AG09309 (cell line): ENCODE data around the gene PLA2G15.

ENCODE experiments used
- DNase-seq: peaks from one replicate; pipeline ENCODE4 v3.0.0-alpha.2; 2010; ENCODE audit warnings: low read depth
- H3K4me3 ChIP-seq: 2 replicates; pipeline ENCODE4 v1.5.1; 2011; ENCODE audit warnings: mild to moderate bottlenecking, low read depth, low read length, moderate library complexity; ENCODE audit not compliant: control insufficient read depth
- TF ChIP-seq, protein P1 (sequence below): IDR thresholded peaks from 2 replicates; pipeline ENCODE4 v1.5.1; 2011; ENCODE audit warnings: mild to moderate bottlenecking, low read depth, low read length, inconsistent platforms; ENCODE audit not compliant: insufficient read depth, control insufficient read depth; ENCODE audit errors: missing control alignments

The PLA2G15 gene

DNA sequence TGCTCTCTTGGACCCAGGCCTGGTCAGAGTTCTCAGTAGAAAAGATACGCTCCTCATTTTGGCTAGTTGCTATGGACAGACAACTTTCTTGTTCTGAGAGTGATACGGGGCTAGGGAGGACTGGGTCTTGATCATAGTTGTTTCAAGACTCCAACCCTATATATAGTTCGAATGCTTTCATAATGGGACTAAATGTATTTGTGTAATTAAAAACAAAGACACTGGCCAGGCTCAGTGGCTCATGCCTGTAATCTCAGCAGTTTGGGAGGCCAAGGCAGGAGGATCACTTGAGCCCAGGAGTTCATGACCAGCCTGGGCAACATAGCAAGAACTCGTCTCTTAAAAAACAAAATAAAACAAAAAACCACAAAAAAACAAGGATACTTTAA is 36.9 kb downstream of the PLA2G15 start:
- TF ChIP-seq, protein P1, sequence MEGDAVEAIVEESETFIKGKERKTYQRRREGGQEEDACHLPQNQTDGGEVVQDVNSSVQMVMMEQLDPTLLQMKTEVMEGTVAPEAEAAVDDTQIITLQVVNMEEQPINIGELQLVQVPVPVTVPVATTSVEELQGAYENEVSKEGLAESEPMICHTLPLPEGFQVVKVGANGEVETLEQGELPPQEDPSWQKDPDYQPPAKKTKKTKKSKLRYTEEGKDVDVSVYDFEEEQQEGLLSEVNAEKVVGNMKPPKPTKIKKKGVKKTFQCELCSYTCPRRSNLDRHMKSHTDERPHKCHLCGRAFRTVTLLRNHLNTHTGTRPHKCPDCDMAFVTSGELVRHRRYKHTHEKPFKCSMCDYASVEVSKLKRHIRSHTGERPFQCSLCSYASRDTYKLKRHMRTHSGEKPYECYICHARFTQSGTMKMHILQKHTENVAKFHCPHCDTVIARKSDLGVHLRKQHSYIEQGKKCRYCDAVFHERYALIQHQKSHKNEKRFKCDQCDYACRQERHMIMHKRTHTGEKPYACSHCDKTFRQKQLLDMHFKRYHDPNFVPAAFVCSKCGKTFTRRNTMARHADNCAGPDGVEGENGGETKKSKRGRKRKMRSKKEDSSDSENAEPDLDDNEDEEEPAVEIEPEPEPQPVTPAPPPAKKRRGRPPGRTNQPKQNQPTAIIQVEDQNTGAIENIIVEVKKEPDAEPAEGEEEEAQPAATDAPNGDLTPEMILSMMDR: no peak
- no peak overlapping the region for H3K4me3 ChIP-seq
- no peak for DNase-seq

DNA sequence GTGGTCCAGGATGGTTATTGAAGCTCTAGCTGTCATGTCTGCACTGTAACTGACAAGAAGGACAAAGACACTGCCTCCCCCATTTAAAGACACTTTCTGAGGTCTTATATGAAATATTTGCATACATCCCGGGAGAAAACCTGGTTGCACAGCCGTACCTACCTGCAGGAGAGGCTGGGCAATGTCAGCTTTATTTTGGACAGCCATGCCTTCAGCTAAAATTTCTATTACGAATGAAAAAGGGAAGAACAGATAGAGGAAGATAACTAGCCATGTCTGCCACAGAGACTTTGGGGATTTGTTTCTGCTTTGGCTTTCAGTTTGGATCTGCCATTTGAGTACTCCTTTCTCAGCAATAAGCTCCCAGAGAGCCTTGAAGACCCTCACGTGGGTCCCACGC is 38.2 kb downstream of the PLA2G15 start:
- TF ChIP-seq, protein P1: no peak
- no peak for DNase-seq
- H3K4me3 ChIP-seq: no peak overlapping the region

DNA sequence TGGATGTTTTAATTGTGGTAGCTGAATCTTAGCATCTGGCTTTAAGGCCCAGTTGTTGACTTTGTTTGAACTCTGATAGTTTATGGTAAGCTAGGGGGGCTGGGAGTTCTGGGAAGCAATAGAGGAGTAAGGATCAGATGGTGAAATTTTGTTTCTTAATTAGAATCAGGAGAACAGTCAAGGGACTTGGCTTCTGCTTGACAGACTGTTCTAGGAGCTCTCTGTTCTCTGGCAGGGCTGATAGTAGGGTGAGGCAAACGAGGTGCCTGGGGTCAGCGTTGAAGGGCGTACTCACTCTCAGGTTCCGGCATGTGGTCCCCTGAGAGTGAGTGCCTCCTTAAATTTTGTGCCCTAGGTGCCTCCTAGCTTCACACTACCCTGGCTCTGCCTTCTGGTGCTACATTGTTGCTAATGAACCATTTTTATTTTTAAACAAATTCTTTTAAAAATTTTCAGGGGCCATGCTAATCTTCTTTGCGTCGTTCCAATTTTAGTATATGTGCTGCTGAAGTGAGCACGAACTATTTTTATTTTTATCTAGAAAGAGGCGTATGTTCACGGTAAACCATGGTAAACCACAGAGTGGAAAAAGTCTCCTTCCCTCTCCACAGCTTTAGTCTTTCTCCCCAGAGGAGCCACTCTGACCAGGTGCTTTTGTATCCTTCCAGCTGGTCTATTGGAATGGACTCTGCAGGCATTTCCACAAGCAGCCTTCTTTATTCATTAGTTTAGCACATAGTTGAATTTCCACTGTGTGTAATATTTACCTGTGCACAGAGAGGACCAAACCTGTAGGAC is 38.8 kb downstream of the PLA2G15 start:
- H3K4me3 ChIP-seq: no peak overlapping the region
- TF ChIP-seq, protein P1: no peak
- no peak for DNase-seq

DNA sequence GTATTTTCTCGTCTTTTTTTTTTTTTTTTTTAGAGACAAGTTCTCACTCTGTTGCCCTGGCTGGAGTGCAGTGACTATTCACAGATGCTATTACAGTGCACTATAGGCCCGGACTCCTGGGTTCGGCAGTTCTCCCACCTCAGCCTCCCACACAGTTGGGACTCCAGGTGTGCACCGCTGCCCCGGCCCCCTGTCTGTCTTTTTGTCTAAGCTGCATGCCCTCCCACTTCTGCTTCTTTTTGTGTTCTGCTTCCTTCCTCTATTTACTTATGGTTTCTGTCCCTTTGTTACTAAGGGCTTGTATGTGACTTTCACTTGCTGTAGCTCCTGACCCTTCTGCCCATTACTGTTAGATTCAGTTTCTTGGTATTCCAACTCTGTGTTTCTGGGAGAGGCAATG is 39.7 kb downstream of the PLA2G15 start:
- TF ChIP-seq, protein P1: no peak
- H3K4me3 ChIP-seq: no peak overlapping the region
- no peak for DNase-seq

DNA sequence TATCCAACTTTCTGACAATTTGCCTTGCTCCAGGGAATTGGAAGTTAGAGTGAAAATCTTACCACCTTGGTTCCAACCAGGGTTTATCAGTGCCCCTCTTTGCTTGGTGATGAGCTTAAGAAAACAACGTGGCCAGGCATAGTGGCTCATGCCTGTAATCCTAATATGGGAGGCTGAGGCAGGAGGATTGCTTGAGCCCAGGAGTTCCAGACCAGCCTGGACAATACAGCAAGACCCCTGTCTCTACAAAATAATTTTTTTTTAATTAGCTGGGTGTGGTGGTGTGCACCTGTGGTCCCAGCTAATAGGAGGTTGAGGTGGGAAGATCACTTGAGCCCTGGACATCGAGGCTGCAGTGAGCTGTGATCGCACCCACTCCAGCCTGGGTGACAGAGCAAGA is 40.5 kb downstream of the PLA2G15 start:
- no peak overlapping the region for H3K4me3 ChIP-seq
- TF ChIP-seq, protein P1: no peak
- DNase-seq: no peak

DNA sequence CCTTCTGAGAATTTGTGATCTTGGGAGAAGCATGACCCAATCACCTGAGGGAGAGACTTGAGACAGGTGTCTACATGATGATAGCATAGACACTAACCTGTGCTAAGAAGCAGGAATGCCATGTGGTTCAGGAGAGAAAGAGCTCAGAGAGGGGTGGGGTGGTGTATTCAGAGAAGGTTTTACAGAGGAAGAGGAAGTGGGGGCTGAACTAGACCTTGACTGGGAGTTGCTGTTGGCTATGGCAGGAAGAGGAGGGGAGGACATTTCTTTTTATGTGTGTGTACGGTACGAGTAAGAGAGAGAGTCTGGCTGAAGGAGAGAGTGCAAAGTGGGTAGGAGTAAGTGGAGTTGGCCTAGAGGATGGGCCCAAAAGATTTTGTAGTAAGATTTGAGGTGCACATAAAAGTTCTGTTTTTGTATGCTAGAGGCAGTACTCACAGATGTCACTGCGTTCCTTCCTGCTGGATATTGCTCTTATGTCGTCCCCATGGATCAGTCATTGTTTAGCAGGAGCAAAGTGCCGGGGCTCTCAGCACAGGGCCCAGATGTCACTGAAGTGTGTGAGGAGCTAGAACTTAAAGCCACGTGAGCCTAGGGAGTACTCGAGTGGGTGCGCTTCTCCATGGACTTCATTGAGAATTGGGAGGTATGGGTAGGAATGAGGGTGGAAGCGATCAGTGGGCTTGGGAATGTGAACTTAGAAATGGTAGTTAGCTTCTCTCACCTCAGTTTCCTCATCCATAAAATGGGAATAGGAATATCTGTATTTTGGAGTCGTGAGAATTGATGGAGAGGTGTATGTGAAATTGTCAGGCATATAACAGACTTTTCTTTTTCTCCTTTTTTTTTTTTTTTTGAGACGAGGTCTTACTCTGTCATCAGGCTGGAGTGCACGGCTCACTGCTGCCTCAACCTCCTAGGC is 41.2 kb downstream of the PLA2G15 start:
- TF ChIP-seq, protein P1: no peak
- no peak overlapping the region for H3K4me3 ChIP-seq
- DNase-seq: no peak
